ENCODE measurements around the gene UFSP1.

- TF ChIP-seq EZH2 (IDR thresholded peaks at IDR 0.05) = no peak
- no peak for TF ChIP-seq CTCF (IDR thresholded peaks at IDR 0.05 in 2 of 3, conservative IDR thresholded peaks at IDR 0.05 in 1 of 3; ENCODE audit: borderline replicate concordance in 1 of 3, insufficient read depth in 1 of 3, low read depth in 2 of 3, low read length in 2 of 3)
- TF ChIP-seq POLR2A (IDR thresholded peaks at IDR 0.05; ENCODE audit: borderline replicate concordance, extremely low read depth, insufficient read depth, insufficient read length) = no peak
- TF ChIP-seq POLR2AphosphoS5 (IDR thresholded peaks at IDR 0.05; ENCODE audit: low read depth, low read length) = no peak
- no peak for TF ChIP-seq MAX (IDR thresholded peaks at IDR 0.05)
- no peak for TF ChIP-seq CEBPB (IDR thresholded peaks at IDR 0.05; ENCODE audit: low read depth)
These were observed 12.4 kb upstream of the UFSP1 start for GRCh38 chr7:100901921-100902332.
